HepG2 (cell line): Measurements from ENCODE around the gene B4GALT7. TPM values are rescaled to one million over a fixed set of nuclear protein-coding genes. Genes with fewer than 3 reads are reported as not detected.

Experiments
- ATAC-seq: fragments of 200-7000 bp; cut with Tn5 transposase; 3 replicates; pipeline ENCODE4 v1.9.1; 2020; ENCODE audit warnings: mild to moderate bottlenecking, moderate library complexity
- BruUV-seq: library from RNA; stranded (reverse); fragments of 400-500 nt; replicated peaks from 2 replicates; lab custom pipeline; 2021; lab: Mats Ljungman, UMichigan
- CTCF ChIA-PET: fragments of 300-600 bp; formaldehyde crosslinking; extraction: SDS; loops from one replicate; lab custom pipeline; 2021; ENCODE audit warnings: low total read pairs, inconsistent platforms, low intra/inter-chr PET ratio; lab: Yijun Ruan, JAX
- POLR2A ChIA-PET: fragments of 350-600 bp; sonication (Branson Sonifier 250); formaldehyde crosslinking; loops from one replicate; lab custom pipeline; 2020; ENCODE audit warnings: antibody characterized with exemption, inconsistent platforms; lab: Yijun Ruan, JAX
- DNase-seq: peaks from one replicate; pipeline ENCODE4 v3.0.0-alpha.2; 2015; ENCODE audit warnings: low spot score
- FAIRE-seq: peaks from 3 replicates; lab custom pipeline; 2011; peaks lifted over from hg19 to GRCh38; lab: Jason Lieb, UNC
- H2AFZ ChIP-seq: one replicate; pipeline ENCODE4 v1.6.1; 2011; ENCODE audit warnings: low read length, inconsistent platforms
- H3K27ac ChIP-seq: fragments of 300-600 bp; 3 replicates; pipeline ENCODE4 v1.8.0; 2011; ENCODE audit warnings: mixed run types, mild to moderate bottlenecking, mixed read lengths, low read length, inconsistent platforms; ENCODE audit not compliant: insufficient read depth; ENCODE audit errors: extremely low read length
- H3K27me3 ChIP-seq, 2 experiments: fragments of 200-600 bp in 1 of 2; 2 replicates in 1 of 2; 3 replicates in 1 of 2; pipeline versions ENCODE4 v1.6.0 to v1.8.0; 2011; ENCODE audit warnings: low read length in 2 of 2, mild to moderate bottlenecking in 2 of 2, moderate library complexity in 2 of 2, inconsistent platforms in 1 of 2; ENCODE audit not compliant: insufficient read depth in 2 of 2, control insufficient read depth in 1 of 2
- H3K36me3 ChIP-seq, 2 experiments: fragments of 200-600 bp in 1 of 2; replicated peaks in 1 of 2; 2 replicates in 1 of 2; 3 replicates in 1 of 2; pipeline versions ENCODE4 v1.5.1 to v1.8.0; 2011; ENCODE audit warnings: low read length in 2 of 2, inconsistent platforms in 1 of 2; ENCODE audit not compliant: insufficient read depth in 2 of 2, control insufficient read depth in 1 of 2
- H3K4me1 ChIP-seq: 2 replicates; pipeline ENCODE4 v1.5.1; 2012; ENCODE audit warnings: low read length, inconsistent platforms; ENCODE audit not compliant: insufficient read depth
- H3K4me2 ChIP-seq: 2 replicates; pipeline ENCODE4 v1.6.0; 2011; ENCODE audit warnings: low read depth, low read length, inconsistent platforms
- H3K4me3 ChIP-seq, 3 experiments: fragments of 200-600 bp in 1 of 3; sonication (generic), shearing (Covaris generic) in 1 of 3; replicated peaks in 1 of 3; 2 replicates each; pipeline ENCODE4 v1.5.1; 2011 to 2016; ENCODE audit warnings: low read length in 3 of 3, inconsistent platforms in 2 of 3, low read depth in 2 of 3, mild to moderate bottlenecking in 2 of 3, control low read depth in 1 of 3, mixed read lengths in 1 of 3; ENCODE audit not compliant: insufficient read depth in 1 of 3
- H3K79me2 ChIP-seq: one replicate; pipeline ENCODE4 v1.6.1; 2011; ENCODE audit warnings: low read length, inconsistent platforms; ENCODE audit not compliant: insufficient read depth
- H3K9ac ChIP-seq: 2 replicates; pipeline ENCODE4 v1.6.0; 2011; ENCODE audit warnings: mild to moderate bottlenecking, low read depth, low read length, inconsistent platforms; ENCODE audit not compliant: insufficient read depth
- H3K9me3 ChIP-seq: 2 replicates; pipeline ENCODE4 v1.5.1; 2012; ENCODE audit warnings: mild to moderate bottlenecking, low read length
- H4K20me1 ChIP-seq: 2 replicates; pipeline ENCODE4 v1.6.0; 2011; ENCODE audit warnings: inconsistent platforms, mild to moderate bottlenecking, low read length, moderate library complexity; ENCODE audit not compliant: insufficient read depth
- ATF7 ChIP-seq, 2 experiments: fragments of 450-650 bp in 1 of 2; sonication (generic) in 1 of 2; formaldehyde crosslinking in 1 of 2; IDR thresholded peaks; 2 replicates each; pipeline versions ENCODE4 v1.4.0 to v1.6.1; 2016 to 2020; ENCODE audit warnings: antibody characterized with exemption in 1 of 2, mild to moderate bottlenecking in 1 of 2, missing genetic modification reagents in 1 of 2
- FOXP1 ChIP-seq, 2 experiments: fragments of 450-650 bp in 1 of 2; IDR thresholded peaks; 2 replicates each; pipeline ENCODE4 v1.6.1; 2017 to 2018; ENCODE audit warnings: antibody characterized with exemption in 1 of 2
- GABPA ChIP-seq, 2 experiments: IDR thresholded peaks; 2 replicates each; pipeline ENCODE4 v1.6.1; 2011 to 2016; ENCODE audit warnings: low read depth in 2 of 2, low read length in 1 of 2, missing biosample characterization in 1 of 2, missing genetic modification characterization in 1 of 2
- HIVEP1 ChIP-seq: sonication (generic); formaldehyde crosslinking; IDR thresholded peaks from 2 replicates; pipeline ENCODE4 v1.4.0; 2020; ENCODE audit warnings: mild to moderate bottlenecking, missing genetic modification reagents
- MED13 ChIP-seq: sonication (generic); formaldehyde crosslinking; IDR thresholded peaks from 2 replicates; pipeline ENCODE4 v1.5.0; 2020; ENCODE audit warnings: missing genetic modification reagents
- MTF2 ChIP-seq: sonication (generic); formaldehyde crosslinking; IDR thresholded peaks from 2 replicates; pipeline ENCODE4 v1.5.0; 2020; ENCODE audit warnings: missing genetic modification reagents, borderline replicate concordance
- POLR2A ChIP-seq, 2 experiments: IDR thresholded peaks; 2 replicates each; pipeline ENCODE4 v1.6.1; 2011; ENCODE audit warnings: low read depth in 2 of 2, low read length in 2 of 2, mild to moderate bottlenecking in 1 of 2, moderate library complexity in 1 of 2; ENCODE audit not compliant: insufficient read depth in 1 of 2
- SIX4 ChIP-seq: sonication (generic); formaldehyde crosslinking; IDR thresholded peaks from 2 replicates; pipeline ENCODE4 v1.4.0; 2020; ENCODE audit warnings: missing genetic modification reagents
- ZNF720 ChIP-seq: sonication (generic); formaldehyde crosslinking; IDR thresholded peaks from 2 replicates; pipeline ENCODE4 v1.4.0; 2020; ENCODE audit warnings: missing genetic modification reagents
- WGBS: methylation state at CpG from one replicate; pipeline ENCODE4 v1.1.6; 2017; ENCODE audit warnings: low lambda C conversion rate; 5-methylcytosine and 5-hydroxymethylcytosine counted together
- in situ Hi-C: cut with HindIII; loops from 2 replicates; pipeline ENCODE4 v1.10.0; 2017; ENCODE audit warnings: low pct_unique_long_range_greater_than_20kb; ENCODE audit not compliant: extremely low pct_ligation_motif_present
- intact Hi-C: fragments of 100-400 bp; cut with micrococcal nuclease; formaldehyde crosslinking; loops from one replicate; pipeline ENCODE4 v1.10.0; 2022; ENCODE audit not compliant: unreplicated experiment
- polyA plus RNA-seq, 8 experiments: library from polyadenylated mRNA; depleted of rRNA in 3 of 8; stranded (reverse) in 7 of 8; unstranded in 1 of 8; fragments of >200 nt; fragmentation: Illumina TruSeq in 4 of 8; extraction: Trizol in 4 of 8; gene quantifications; 2 replicates each; pipeline versions ENCODE4 v1.2.1 to v1.2.3, GENCODE V29; 2011 to 2016; ENCODE audit warnings: low read depth in 4 of 8, missing spikeins in 1 of 8, mixed read lengths in 1 of 8; ENCODE audit not compliant: insufficient read depth in 1 of 8
- total RNA-seq, 5 experiments: library from RNA; depleted of rRNA; stranded (reverse); fragments of >200 nt; fragmentation: Illumina TruSeq; extraction: Trizol; gene quantifications; 2 replicates each; pipeline ENCODE4 v1.2.3, GENCODE V29; 2016; ENCODE audit warnings: low read depth in 1 of 5
- TF ChIP-seq, protein P1 (sequence below): sonication (generic); formaldehyde crosslinking; IDR thresholded peaks from 2 replicates; pipeline ENCODE4 v1.5.0; 2020; ENCODE audit warnings: mild to moderate bottlenecking, missing genetic modification reagents

B4GALT7 gene
- total and polyA plus RNA-seq, 2 of the 13 experiments (the other 11 are each of a cell fraction or from before 2014, with no cell fraction given): 16.4 to 20.5 TPM

DNA sequence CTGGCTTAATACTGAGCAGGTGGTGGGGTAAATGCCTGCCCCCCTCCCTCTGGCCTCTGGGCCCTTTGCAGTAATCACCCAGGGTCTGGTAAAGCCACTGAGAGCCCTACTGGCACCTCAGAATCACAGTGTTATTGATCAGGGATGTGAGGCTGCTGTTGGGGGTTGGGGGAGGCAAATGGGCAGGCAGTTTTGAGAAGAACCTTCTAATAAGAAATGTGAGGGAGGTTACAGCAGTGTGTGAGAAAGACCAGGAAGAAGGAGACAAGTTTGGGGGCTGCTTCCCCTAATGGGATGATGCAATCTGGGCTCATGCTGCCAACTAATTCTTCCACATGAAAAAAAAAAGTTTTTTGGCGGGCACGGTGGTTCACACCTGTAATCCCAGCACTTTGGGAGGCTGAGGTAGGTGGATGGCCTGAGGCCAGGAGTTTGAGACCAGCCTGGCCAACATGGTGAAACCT lies 3.1 kb upstream of the B4GALT7 start:
- Histone ChIP-seq H2AFZ (no peak overlapping the region), H3K79me2 (peaks cover 25% of the 10 kb centered on the region), H3K27ac (no peak overlapping the region), H3K9me3 (no peaks in the 10 kb centered on the region), H3K4me2 (no peak overlapping the region), H3K9ac (no peak overlapping the region), H3K36me3 (peaks cover 24 to 34% of the 10 kb centered on the region in 2 experiments), H3K4me3 (no peak overlapping the region), H4K20me1 (no peaks in the 10 kb centered on the region), H3K27me3 (no peaks in the 10 kb centered on the region; a peak in 1 of 5 replicates), H3K4me1 (peaks cover 39% of the 10 kb centered on the region)
- CTCF ChIA-PET: no interaction called here
- POLR2A ChIA-PET: no interaction called here
- intact Hi-C loops: no loop called here
- 98% methylated on average over 2 of the region's 2 CpGs for WGBS
- no peak for FAIRE-seq
- no TSS peak for BruUV-seq
- in situ Hi-C loops: no loop called here
- ATAC-seq: no peak
- no peak for DNase-seq
- TF ChIP-seq MTF2 (no peak), MED13 (CRISPR knock-in tag) (no peak), GABPA (IDR thresholded peaks at IDR 0.05; ENCODE audit: low read depth, low read length) (no peak), GABPA (CRISPR knock-in tag; IDR thresholded peaks at IDR 0.05; ENCODE audit: low read depth) (no peak), FOXP1 (IDR thresholded peaks at IDR 0.05) (no peak), FOXP1 (CRISPR knock-in tag; IDR thresholded peaks at IDR 0.05) (no peak), HIVEP1 (CRISPR knock-in tag) (no peak), POLR2A (IDR thresholded peaks at IDR 0.05; ENCODE audit: insufficient read depth in 1 of 2, low read depth in 2 of 2, low read length in 2 of 2) (0 out of 4 replicates have a peak, but pooled peaks of 1 of the 2 experiments have one; percentile 14), SIX4 (CRISPR knock-in tag) (no peak), ATF7 (IDR thresholded peaks at IDR 0.05) (0 out of 2 replicates have a peak, but pooled peaks have one; percentile 17), ATF7 (CRISPR knock-in tag; IDR thresholded peaks at IDR 0.05) (no peak), ZNF720 (CRISPR knock-in tag) (no peak)
- TF ChIP-seq, protein P1, sequence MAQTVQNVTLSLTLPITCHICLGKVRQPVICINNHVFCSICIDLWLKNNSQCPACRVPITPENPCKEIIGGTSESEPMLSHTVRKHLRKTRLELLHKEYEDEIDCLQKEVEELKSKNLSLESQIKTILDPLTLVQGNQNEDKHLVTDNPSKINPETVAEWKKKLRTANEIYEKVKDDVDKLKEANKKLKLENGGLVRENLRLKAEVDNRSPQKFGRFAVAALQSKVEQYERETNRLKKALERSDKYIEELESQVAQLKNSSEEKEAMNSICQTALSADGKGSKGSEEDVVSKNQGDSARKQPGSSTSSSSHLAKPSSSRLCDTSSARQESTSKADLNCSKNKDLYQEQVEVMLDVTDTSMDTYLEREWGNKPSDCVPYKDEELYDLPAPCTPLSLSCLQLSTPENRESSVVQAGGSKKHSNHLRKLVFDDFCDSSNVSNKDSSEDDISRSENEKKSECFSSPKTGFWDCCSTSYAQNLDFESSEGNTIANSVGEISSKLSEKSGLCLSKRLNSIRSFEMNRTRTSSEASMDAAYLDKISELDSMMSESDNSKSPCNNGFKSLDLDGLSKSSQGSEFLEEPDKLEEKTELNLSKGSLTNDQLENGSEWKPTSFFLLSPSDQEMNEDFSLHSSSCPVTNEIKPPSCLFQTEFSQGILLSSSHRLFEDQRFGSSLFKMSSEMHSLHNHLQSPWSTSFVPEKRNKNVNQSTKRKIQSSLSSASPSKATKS: no peak
